Fibroblast of lung (primary cell): ENCODE results near the gene EMILIN3.

ENCODE experiments used
- EZH2 ChIP-seq: IDR thresholded peaks from 2 replicates; pipeline ENCODE4 v1.5.1; 2012; ENCODE audit warnings: low read length, control low read depth, mild to moderate bottlenecking; ENCODE audit errors: missing control alignments
- TF ChIP-seq, protein P1 (sequence below), 2 donors: IDR thresholded peaks in 1 of 2; conservative IDR thresholded peaks in 1 of 2; 1 replicate in 1 of 2; 2 replicates in 1 of 2; pipeline ENCODE4 v1.5.1; 2011 to 2012; ENCODE audit warnings: low read length in 2 of 2, control low read depth in 1 of 2, inconsistent platforms in 1 of 2, low read depth in 1 of 2, mild to moderate bottlenecking in 1 of 2

DNA sequence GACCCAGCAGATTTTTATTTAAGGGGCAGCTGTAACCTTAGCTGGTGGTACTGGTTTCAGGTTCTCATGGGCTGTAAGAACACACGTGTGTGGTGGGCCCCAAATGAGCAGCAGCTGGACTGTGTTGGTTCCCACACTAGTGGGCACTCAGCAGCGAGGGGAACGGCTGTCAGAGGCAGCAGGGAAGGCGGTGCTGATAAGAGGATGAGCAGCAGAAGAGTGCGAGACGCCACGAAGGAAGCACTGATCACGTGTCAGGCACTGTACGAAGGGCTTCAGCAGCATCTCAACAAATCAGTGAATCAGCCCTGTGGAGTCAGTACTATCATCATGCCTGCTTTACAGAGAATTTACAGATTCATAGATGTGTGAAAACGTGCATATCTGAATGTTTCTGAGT lies 41.0 kb upstream of the EMILIN3 start:
- TF ChIP-seq, protein P1, sequence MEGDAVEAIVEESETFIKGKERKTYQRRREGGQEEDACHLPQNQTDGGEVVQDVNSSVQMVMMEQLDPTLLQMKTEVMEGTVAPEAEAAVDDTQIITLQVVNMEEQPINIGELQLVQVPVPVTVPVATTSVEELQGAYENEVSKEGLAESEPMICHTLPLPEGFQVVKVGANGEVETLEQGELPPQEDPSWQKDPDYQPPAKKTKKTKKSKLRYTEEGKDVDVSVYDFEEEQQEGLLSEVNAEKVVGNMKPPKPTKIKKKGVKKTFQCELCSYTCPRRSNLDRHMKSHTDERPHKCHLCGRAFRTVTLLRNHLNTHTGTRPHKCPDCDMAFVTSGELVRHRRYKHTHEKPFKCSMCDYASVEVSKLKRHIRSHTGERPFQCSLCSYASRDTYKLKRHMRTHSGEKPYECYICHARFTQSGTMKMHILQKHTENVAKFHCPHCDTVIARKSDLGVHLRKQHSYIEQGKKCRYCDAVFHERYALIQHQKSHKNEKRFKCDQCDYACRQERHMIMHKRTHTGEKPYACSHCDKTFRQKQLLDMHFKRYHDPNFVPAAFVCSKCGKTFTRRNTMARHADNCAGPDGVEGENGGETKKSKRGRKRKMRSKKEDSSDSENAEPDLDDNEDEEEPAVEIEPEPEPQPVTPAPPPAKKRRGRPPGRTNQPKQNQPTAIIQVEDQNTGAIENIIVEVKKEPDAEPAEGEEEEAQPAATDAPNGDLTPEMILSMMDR (conservative IDR thresholded peaks at IDR 0.05 in 1 of 2, IDR thresholded peaks at IDR 0.05 in 1 of 2; ENCODE audit: low read depth in 1 of 2, low read length in 2 of 2), result no peak
- no peak for TF ChIP-seq EZH2
